Transverse colon (tissue), 4 donors: ENCODE results near the gene CERS5.

Experiments
- CTCF ChIP-seq, 5 experiments: fragments of 200-600 bp in 3 of 5; fragments of 450-650 bp in 2 of 5; sonication (generic) in 3 of 5; IDR thresholded peaks; 1 replicate in 2 of 5; 2 replicates in 3 of 5; pipeline ENCODE4 v1.5.1; 2016 to 2017; ENCODE audit warnings: antibody characterized with exemption in 5 of 5, inconsistent platforms in 3 of 5, mild to moderate bottlenecking in 2 of 5, moderate library complexity in 1 of 5
- POLR2AphosphoS5 ChIP-seq, 3 donors: sonication (generic); formaldehyde crosslinking; IDR thresholded peaks; one replicate each; pipeline ENCODE4 v1.6.1; 2016; ENCODE audit warnings: antibody characterized with exemption in 3 of 3

GRCh38 chr12:50166799-50167048, 445 bp downstream of the CERS5 start:
- TF ChIP-seq POLR2AphosphoS5 (IDR thresholded peaks at IDR 0.05): no peak
- no peak for TF ChIP-seq CTCF (IDR thresholded peaks at IDR 0.05)
